SK-N-MC (cell line): ENCODE measurements around the gene CNTLN.

Experiments used
- DNase-seq: peaks from one replicate; pipeline ENCODE4 v3.0.0-alpha.2; 2011; ENCODE audit warnings: low read depth, low spot score
- H3K27ac ChIP-seq: fragments of 200-600 bp; sonication (generic); 2 replicates; pipeline ENCODE4 v1.5.1; 2016; ENCODE audit warnings: mixed run types
- H3K36me3 ChIP-seq: fragments of 200-600 bp; sonication (generic); 2 replicates; pipeline ENCODE4 v1.6.1; 2017; ENCODE audit warnings: antibody characterized with exemption, low read length, mixed read lengths; ENCODE audit not compliant: insufficient read depth
- H3K4me3 ChIP-seq: fragments of 200-600 bp; sonication (generic); 2 replicates; pipeline ENCODE4 v1.5.1; 2016
- H3K9ac ChIP-seq: fragments of 200-600 bp; sonication (generic); 2 replicates; pipeline ENCODE4 v1.8.0; 2017; ENCODE audit warnings: mixed run types, mixed read lengths; ENCODE audit not compliant: insufficient read length
- H3K9me3 ChIP-seq: fragments of 200-600 bp; sonication (generic); 2 replicates; pipeline ENCODE4 v1.6.1; 2017; ENCODE audit warnings: low read depth, mild to moderate bottlenecking, antibody characterized with exemption, low read length, moderate library complexity, mixed read lengths
- EZH2 ChIP-seq: fragments of 200-600 bp; sonication (generic); IDR thresholded peaks from one replicate; pipeline ENCODE4 v1.6.1; 2017; ENCODE audit warnings: antibody characterized with exemption
- FOXP2 ChIP-seq: optimal IDR thresholded peaks from 2 replicates; pipeline ENCODE3; 2011; ENCODE audit warnings: mild to moderate bottlenecking, moderate library complexity; ENCODE audit not compliant: insufficient read depth; ENCODE audit errors: extremely low read length, control extremely low read depth
- POLR2AphosphoS5 ChIP-seq: IDR thresholded peaks from 2 replicates; pipeline ENCODE4 v1.6.1; 2012; ENCODE audit warnings: mild to moderate bottlenecking, low read depth, low read length, borderline replicate concordance

The CNTLN gene

GRCh38 chr9:17130725-17131124, 4.1 kb upstream of the CNTLN start:
- H3K9me3 ChIP-seq = no peaks in the 10 kb centered on the region
- H3K27ac ChIP-seq = no peak overlapping the region
- H3K36me3 ChIP-seq = no peaks in the 10 kb centered on the region
- DNase-seq = no peak
- no peak overlapping the region for H3K4me3 ChIP-seq
- no peak overlapping the region for H3K9ac ChIP-seq
- TF ChIP-seq FOXP2 (no peak), POLR2AphosphoS5 (no peak), EZH2 (no peak)

- Histone ChIP-seq H3K27ac (no peak overlapping the region), H3K4me3 (no peak overlapping the region), H3K9me3 (no peaks in the 10 kb centered on the region), H3K9ac (no peak overlapping the region), H3K36me3 (no peaks in the 10 kb centered on the region)
- DNase-seq = no peak
- TF ChIP-seq FOXP2 = no peak
- no peak for TF ChIP-seq POLR2AphosphoS5
- no peak for TF ChIP-seq EZH2
Observed at GRCh38 chr9:17131494-17131893, 3.3 kb upstream of the CNTLN start.

- no peak for DNase-seq
- H3K27ac ChIP-seq = peak overlapping the region; percentile 67
- no peaks in the 10 kb centered on the region for H3K9me3 ChIP-seq
- H3K9ac ChIP-seq = peak overlapping the region; percentile 97
- H3K36me3 ChIP-seq = peaks cover 17% of the 10 kb centered on the region
- TF ChIP-seq POLR2AphosphoS5 (no peak), FOXP2 (no peak), EZH2 (no peak)
- peak overlapping the region; percentile 99 for H3K4me3 ChIP-seq
Observed at GRCh38 chr9:17135295-17136160, 688 bp downstream of the CNTLN start.

- no peak overlapping the region for H3K27ac ChIP-seq
- no peak overlapping the region for H3K4me3 ChIP-seq
- no peaks in the 10 kb centered on the region for H3K9me3 ChIP-seq
- no peak overlapping the region for H3K9ac ChIP-seq
- TF ChIP-seq FOXP2 = no peak
- TF ChIP-seq POLR2AphosphoS5 = no peak
- TF ChIP-seq EZH2 = no peak
- H3K36me3 ChIP-seq = peaks cover 17% of the 10 kb centered on the region
- DNase-seq = no peak
Observed at GRCh38 chr9:17137566-17137965, 2.7 kb downstream of the CNTLN start.

- Histone ChIP-seq H3K36me3 (peaks cover 20% of the 10 kb centered on the region), H3K4me3 (no peak overlapping the region), H3K9me3 (no peaks in the 10 kb centered on the region), H3K27ac (no peak overlapping the region), H3K9ac (no peak overlapping the region)
- no peak for TF ChIP-seq FOXP2
- DNase-seq = no peak
Observed at GRCh38 chr9:17138503-17138902, 3.7 kb downstream of the CNTLN start.

- DNase-seq = no peak
- H3K4me3 ChIP-seq = no peak overlapping the region
- H3K9ac ChIP-seq = no peak overlapping the region
- no peak for TF ChIP-seq EZH2
- H3K36me3 ChIP-seq = peaks cover 34% of the 10 kb centered on the region
- H3K27ac ChIP-seq = no peak overlapping the region
- no peaks in the 10 kb centered on the region for H3K9me3 ChIP-seq
Observed at GRCh38 chr9:17140418-17140817, 5.6 kb downstream of the CNTLN start.

- Histone ChIP-seq H3K36me3 (peaks cover 46% of the 10 kb centered on the region), H3K9me3 (0 out of 2 replicates have a peak, but pooled peaks cover 3% of the 10 kb centered on the region), H3K27ac (no peak overlapping the region), H3K9ac (no peak overlapping the region), H3K4me3 (no peak overlapping the region)
- TF ChIP-seq FOXP2 = no peak
- no peak for TF ChIP-seq EZH2
- TF ChIP-seq POLR2AphosphoS5 = no peak
- no peak for DNase-seq
Observed at GRCh38 chr9:17148324-17148723, 13.5 kb downstream of the CNTLN start.

GRCh38 chr9:17159469-17159868, 24.6 kb downstream of the CNTLN start:
- Histone ChIP-seq H3K9me3 (no peaks in the 10 kb centered on the region; the same call in 1 of the 2 replicates), H3K36me3 (peaks cover 39% of the 10 kb centered on the region), H3K27ac (no peak overlapping the region), H3K9ac (no peak overlapping the region), H3K4me3 (no peak overlapping the region)
- TF ChIP-seq FOXP2 (no peak), EZH2 (no peak), POLR2AphosphoS5 (no peak)
- DNase-seq = no peak

- Histone ChIP-seq H3K9me3 (no peaks in the 10 kb centered on the region; the same call in 1 of the 2 replicates), H3K27ac (no peak overlapping the region), H3K9ac (no peak overlapping the region), H3K4me3 (no peak overlapping the region), H3K36me3 (peaks cover 31% of the 10 kb centered on the region)
- TF ChIP-seq EZH2 (no peak), POLR2AphosphoS5 (no peak), FOXP2 (no peak)
- DNase-seq = no peak
Observed at GRCh38 chr9:17160327-17160726, 25.5 kb downstream of the CNTLN start.
